ENCODE measurements around the gene SMC3.

Gene SMC3

DNA sequence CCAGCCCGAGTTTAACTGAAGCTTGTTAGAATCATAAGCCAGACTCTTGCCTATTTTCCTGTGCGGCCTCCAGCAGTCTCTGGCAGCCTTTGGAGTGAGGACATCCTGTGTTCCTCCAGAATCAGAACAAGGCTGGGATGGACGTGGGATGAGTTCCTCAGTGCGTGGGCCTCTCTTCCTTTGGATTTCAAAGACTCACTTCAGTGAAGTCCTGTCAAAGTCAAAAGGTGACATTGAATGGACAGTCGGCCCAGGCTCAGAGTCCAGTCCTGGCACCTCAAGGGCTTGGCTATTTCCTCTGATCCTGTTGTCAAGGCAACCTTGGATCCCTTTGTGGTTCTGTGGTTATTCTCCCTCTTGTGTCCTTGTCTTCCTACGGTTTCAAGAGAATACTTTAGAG lies 21.4 kb upstream of the SMC3 start:
- no peak for DNase-seq

GRCh38 chr10:110546499-110547110 lies 20.9 kb upstream of the SMC3 start:
- no peak for DNase-seq

DNA sequence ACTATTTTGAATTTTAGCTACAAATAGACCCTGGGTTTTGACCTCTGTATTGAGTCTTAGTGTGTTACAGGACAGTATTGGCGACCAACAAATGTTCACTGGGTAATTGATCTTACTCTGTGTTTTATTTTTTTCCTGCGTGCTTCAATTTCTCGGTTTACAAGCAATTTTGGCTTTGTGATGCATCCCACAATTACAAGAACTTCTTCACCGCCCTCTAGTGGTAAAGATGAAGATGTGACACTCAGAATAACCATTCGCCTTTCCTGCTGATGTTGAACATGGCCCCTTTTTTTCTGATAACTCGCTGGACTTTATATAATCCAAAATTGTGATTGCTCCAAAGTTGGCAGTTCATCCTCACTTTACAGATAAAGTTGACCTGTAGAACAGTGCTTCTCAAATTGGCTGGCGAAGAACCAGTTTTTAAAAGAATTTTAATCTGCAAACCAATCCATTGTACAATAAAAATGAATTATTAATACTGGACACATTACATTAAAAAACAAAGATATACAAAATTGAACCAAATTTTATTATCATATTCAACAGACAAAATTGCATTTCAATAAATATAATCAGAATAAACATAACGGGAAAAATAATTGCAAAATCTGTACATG lies 20.2 kb upstream of the SMC3 start:
- no peak for DNase-seq

GRCh38 chr10:110548002-110548401 lies 19.5 kb upstream of the SMC3 start:
- DNase-seq, result no peak

- DNase-seq, result no peak
These were observed 18.3 kb upstream of the SMC3 start for GRCh38 chr10:110549211-110549610.

GRCh38 chr10:110553905-110554304 lies 13.6 kb upstream of the SMC3 start:
- no peak for DNase-seq

DNA sequence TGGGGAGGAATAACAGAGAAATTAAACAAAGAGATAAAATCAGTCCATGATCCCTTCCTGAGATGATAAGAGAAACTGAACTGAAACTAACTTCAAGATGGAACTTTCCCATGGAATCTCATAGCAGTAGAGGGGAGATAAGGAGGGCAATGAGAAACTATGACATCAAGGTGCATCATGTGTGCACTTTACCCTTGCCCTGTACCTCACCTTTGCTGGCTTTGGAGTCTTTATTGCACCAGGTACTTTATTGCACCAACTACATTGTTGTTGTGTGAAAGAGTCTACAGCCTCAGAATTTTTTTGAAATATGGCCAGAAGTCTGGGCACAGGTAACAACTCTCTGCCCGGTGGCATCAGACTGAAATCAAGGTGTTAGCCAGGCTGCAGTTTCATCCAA lies 11.2 kb upstream of the SMC3 start:
- no peak for DNase-seq

DNA sequence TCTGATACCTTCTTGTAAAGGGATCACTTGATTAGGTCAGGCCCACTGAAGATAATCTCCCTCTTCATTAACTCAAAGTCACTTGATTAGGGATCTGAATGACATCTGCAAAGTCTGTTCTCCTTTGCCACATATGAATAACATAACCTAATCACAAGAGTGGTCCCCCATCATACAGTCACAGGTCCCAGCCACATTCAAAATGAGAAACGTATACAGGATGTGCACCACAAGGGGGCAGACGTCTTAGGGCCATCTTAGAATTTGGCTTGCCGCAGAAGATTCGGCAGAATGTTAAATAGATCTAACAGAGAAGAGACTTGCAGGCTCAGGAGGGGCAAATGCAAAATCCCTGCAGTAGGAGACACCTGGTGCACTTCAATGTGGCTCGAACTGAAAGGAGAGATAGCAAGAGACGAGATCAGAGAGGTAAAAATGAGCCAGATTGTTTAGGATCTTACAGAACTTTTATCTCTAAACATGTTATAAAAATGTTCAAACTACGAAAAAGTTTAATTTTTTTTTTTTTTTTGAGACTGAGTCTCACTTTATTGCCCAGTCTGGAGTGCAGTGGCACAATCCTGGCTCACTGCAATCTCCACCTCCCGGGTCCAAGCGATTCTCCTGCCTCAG lies 10.4 kb upstream of the SMC3 start:
- no peak for DNase-seq

DNA sequence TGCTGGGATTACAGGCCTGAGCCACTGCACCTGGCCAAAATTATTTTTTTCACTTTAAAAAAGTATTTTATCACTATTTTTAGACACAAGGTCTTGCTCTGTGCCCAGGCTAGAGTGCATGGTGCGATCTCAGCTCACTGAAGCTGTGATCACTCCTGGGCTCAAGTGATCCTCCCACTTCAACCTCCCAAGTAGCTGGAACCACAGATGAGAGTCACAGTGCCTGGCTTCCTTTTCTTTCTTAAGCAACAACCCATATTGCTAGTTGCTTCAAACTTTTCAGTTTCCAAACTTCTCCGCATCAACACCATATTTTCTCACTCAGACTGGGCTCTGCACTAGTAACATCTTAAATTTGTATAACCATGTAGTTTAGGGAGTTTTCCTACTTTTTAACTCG lies 9.5 kb upstream of the SMC3 start:
- DNase-seq, result no peak

GRCh38 chr10:110560012-110560411 lies 7.5 kb upstream of the SMC3 start:
- no peak for DNase-seq

DNA sequence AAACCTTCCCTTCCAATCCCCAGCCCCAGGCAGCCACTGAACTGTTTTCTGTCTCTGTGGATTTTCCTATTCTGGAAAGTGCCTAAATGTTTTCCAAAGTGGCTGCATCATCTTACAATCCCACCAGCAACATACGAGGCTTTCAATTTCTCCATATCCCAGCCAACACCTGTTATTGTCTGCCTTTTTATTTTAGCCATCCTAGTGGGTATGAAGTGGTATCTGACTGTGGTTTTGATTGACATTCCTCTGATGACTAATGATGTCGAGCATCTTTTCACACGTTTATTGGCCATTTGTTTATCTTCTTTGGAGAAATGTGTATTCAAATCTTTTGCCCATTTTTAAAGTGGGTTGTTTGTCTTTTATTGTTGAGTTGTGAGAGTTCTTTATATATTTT lies 6.2 kb upstream of the SMC3 start:
- DNase-seq, result no peak

DNA sequence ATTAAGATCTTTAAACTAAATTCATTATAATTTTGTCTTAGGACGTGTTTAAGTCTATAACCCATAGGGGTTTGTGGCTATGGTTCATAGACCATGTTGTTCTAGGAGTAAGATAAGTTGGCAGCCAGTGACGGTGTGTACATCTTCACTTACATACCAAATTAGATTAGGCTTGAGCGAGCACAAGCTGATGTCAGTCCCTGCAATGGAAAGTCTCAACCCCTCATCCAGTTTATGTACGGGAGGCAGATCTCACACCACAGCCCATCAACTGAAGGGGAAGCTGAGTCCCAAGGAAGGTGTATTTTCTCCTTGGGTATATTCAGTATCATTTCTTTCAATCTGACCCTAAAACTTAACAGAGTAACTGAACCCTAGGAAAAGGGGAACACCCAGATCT lies 5.1 kb upstream of the SMC3 start:
- DNase-seq, result no peak

DNA sequence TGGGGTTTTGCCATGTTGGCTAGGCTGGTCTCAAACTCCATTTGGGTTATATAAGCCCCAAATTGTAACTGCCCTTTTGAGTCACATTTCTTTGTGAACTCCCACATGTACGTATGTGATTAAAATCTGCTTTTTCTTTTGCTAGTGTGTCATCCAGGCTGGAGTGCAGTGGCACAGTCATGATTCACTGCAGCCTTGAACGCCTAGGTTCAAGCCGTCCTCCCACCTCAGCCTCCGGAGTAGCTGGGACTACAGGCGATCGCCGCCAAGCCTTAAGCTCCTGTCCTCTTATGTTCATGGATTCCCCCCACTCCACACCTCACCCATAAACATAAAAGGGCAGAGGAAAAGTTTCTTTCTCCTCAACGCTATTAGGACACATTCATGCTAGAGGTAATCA lies 4.4 kb upstream of the SMC3 start:
- no peak for DNase-seq

DNA sequence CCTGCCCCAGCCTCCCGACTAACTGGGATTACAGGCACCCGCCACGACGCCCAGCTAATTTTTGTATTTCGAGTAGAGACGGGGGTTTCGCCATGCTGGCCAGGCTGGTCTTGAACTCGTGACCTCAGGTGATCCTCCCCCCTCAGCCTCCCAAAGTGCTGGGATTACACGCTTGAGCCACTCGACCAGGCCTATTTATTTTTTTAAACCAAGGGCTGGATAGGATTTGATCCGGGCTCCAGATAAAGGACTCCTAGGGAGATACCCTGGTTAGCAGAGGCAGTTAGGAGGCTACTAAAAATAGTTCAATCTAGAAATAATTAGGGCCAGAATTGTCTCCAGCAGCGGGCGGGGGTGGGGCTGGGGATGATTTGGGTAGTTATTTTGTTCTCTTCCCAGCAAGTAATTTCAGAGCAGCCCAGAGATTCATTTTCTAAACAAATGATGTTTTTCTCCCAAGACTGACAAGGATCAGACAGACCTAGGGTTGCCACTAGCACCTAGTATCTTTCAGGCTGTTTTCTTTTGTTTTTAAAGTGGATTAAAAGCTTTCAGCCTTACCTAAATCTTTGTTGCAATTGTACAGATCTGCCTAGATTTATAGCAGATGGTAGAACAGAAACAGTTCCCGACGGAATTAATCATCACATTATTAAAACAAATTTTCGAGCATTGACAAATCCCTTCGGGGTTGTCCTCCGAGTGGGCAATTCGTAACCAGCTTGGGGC lies 859 bp upstream of the SMC3 start:
- no peak for DNase-seq

- DNase-seq, result no peak
These were observed 700 bp downstream of the SMC3 start for GRCh38 chr10:110568055-110568735.

DNA sequence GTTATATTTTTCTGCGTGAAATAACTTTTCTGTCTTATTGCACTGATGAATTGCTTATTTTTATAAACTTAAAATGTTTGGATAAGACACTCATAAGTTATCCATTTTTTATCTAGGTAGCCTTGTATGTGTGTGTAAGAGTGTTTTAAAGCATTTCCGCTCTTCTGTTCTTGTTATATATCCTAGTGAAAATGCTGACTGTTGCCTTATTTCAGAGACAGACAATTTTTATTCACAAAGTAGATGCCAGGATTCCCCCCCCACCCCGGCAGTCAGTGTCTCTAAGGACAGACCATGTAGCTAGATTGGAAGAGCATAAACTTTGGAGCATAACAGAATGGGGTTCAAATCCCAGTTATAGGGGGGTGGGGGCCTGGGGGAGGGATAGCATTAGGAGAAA lies 1.6 kb downstream of the SMC3 start:
- no peak for DNase-seq

GRCh38 chr10:110569736-110570135 lies 2.2 kb downstream of the SMC3 start:
- DNase-seq, result no peak

- DNase-seq, result no peak
These were observed 3.7 kb downstream of the SMC3 start for GRCh38 chr10:110571093-110571743.

DNA sequence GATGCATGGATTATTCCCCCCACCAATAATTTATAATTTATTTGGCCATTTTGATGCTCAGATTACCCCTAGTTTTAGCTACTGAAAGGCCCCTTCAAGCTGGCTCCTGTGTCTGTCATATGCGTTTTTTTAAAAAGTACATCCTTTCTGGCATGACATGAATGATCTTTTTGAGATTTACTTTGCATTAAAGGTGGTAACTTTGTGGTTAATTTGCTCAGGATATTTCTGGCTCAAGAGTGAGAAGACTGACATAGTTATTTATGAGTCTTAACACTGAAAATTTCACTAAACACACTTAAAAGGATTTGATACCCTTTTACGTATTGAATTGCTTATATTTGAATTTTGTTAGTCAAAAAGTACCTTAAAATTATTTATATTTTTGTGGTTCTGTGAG lies 5.4 kb downstream of the SMC3 start:
- no peak for DNase-seq

GRCh38 chr10:110574420-110574819 lies 6.9 kb downstream of the SMC3 start:
- no peak for DNase-seq

DNA sequence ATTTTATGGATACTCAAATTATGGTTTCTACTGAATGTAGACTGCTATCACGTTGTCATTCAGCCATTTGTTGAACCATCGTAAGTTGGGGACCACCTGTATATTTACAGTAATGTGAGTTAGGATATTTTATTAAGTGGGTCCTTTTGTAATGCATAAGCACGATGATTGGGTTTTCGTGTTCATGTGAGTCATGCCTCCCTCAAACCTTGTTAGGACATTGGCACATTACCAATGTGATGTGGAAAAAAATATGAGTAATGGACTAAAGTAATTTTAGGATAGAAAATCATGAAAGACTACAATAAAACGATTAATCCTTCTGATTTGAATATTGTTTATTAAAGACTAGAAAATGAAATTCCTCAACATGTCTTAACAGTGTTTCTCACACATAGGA lies 8.7 kb downstream of the SMC3 start:
- DNase-seq, result peak; percentile 9

DNA sequence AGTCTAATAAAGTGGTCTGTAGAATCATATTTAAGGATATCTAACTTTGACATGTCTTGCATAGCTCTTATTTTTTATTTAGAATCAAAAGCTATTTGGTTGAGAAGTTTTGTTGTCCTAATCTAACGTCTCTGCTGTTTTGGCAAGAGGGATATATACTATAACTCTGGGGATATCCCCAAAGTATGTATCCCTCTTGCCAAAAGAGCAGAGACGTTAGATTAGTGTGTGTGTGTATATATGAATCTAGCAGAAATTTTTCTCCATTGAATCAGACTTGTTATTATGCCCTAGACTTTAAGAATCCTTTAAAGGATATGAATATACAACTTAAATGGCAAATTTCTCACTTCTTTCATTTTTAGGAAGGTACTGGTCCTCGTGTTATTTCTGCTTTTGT lies 9.6 kb downstream of the SMC3 start:
- no peak for DNase-seq

DNA sequence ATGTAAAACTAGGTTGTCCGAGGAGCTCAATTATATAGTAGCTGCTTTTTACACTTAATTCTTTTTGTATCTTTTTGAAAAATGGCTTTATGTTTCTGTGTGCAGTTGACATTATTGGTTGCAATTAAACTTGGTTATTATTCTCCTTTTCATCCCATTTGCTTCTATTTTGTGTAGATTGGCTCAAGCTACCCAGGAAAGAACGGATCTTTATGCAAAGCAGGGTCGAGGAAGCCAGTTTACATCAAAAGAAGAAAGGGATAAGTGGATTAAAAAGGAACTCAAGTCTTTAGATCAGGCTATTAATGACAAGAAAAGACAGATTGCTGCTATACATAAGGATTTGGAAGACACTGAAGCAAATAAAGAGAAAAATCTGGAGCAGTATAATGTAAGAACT lies 16.5 kb downstream of the SMC3 start:
- no peak for DNase-seq
